K562 (cell line): ENCODE results near the gene MED13L. TPM values are rescaled to one million over a fixed set of nuclear protein-coding genes. Genes with fewer than 3 reads are reported as not detected.

Experiments
- ATF6 ChIP-seq: sonication (generic); formaldehyde crosslinking; IDR thresholded peaks from 2 replicates; pipeline ENCODE4 v1.4.0; 2020; ENCODE audit warnings: mild to moderate bottlenecking, missing genetic modification reagents
- BCL6 ChIP-seq: fragments of 250-450 bp; sonication (Bioruptor Pico); IDR thresholded peaks from 2 replicates; pipeline ENCODE4 v1.4.0; 2020
- HMGXB4 ChIP-seq: sonication (generic); formaldehyde crosslinking; IDR thresholded peaks from 2 replicates; pipeline ENCODE4 v1.8.1; 2023; ENCODE audit warnings: mild to moderate bottlenecking, missing genetic modification reagents
- MAFF ChIP-seq: IDR thresholded peaks from 2 replicates; pipeline ENCODE4 v1.6.1; 2012; ENCODE audit warnings: low read length, improper control_type of control experiment
- MCM5 ChIP-seq: fragments of 450-650 bp; IDR thresholded peaks from 2 replicates; pipeline ENCODE4 v1.6.1; 2016; ENCODE audit warnings: low read depth
- MTF1 ChIP-seq: fragments of 250-450 bp; sonication (Bioruptor Pico); IDR thresholded peaks from 2 replicates; pipeline ENCODE4 v1.9.0; 2021; ENCODE audit warnings: moderate library complexity, mild to moderate bottlenecking, inconsistent platforms, borderline replicate concordance
- POLR3G ChIP-seq: IDR thresholded peaks from 2 replicates; pipeline ENCODE4 v1.6.1; 2011; ENCODE audit not compliant: insufficient read length, insufficient replicate concordance; ENCODE audit errors: extremely low read depth
- SIN3B ChIP-seq: fragments of 450-650 bp; IDR thresholded peaks from 2 replicates; pipeline ENCODE4 v1.6.1; 2017; ENCODE audit warnings: low read depth, mild to moderate bottlenecking, moderate library complexity
- SMARCA4 ChIP-seq: fragments of 450-650 bp; IDR thresholded peaks from 2 replicates; pipeline ENCODE4 v1.6.1; 2016
- SRSF7 ChIP-seq: fragments of 200-400 bp; formaldehyde crosslinking; optimal IDR thresholded peaks from 2 replicates; pipeline ENCODE3; 2017; ENCODE audit warnings: mild to moderate bottlenecking, low read depth, low read length
- STAT6 ChIP-seq: sonication (generic); formaldehyde crosslinking; IDR thresholded peaks from 2 replicates; pipeline ENCODE4 v1.8.1; 2023; ENCODE audit warnings: mild to moderate bottlenecking, missing genetic modification reagents
- TEAD2 ChIP-seq: fragments of 450-650 bp; IDR thresholded peaks from 2 replicates; pipeline ENCODE4 v1.6.1; 2016; ENCODE audit warnings: missing genetic modification characterization, control low read depth, missing compliant biosample characterization
- ZNF778 ChIP-seq: fragments of 450-650 bp; formaldehyde crosslinking; IDR thresholded peaks from 2 replicates; pipeline ENCODE4 v1.4.0; 2020; ENCODE audit warnings: mild to moderate bottlenecking, moderate library complexity
- polyA plus RNA-seq, 8 experiments: library from polyadenylated mRNA; depleted of rRNA in 4 of 8; stranded (reverse) in 5 of 8; unstranded in 3 of 8; fragments of >200 nt; fragmentation: Nextera tagmentation in 2 of 8; fragmentation: Illumina TruSeq in 1 of 8; extraction: Ambion mirVana in 2 of 8; extraction: Trizol in 1 of 8; gene quantifications; 2 replicates each; pipeline versions ENCODE4 v1.2.1 to v1.2.3, GENCODE V29; 2011 to 2014; ENCODE audit warnings: inconsistent platforms in 1 of 8, missing spikeins in 1 of 8
- total RNA-seq, 7 experiments: library from RNA; depleted of rRNA in 6 of 7; stranded (reverse); fragments of >200 nt in 6 of 7; fragmentation: Illumina TruSeq in 2 of 7; extraction: Trizol in 2 of 7; gene quantifications; 2 replicates each; pipeline versions ENCODE4 v1.2.1 to v1.2.3, GENCODE V29; 2011 to 2021; ENCODE audit warnings: low replicate concordance in 1 of 7
- TF ChIP-seq, protein P1 (sequence below): fragments of 250-450 bp; sonication (Bioruptor Pico); IDR thresholded peaks from 2 replicates; pipeline ENCODE4 v1.5.0; 2021; ENCODE audit warnings: mild to moderate bottlenecking, moderate library complexity
- TF ChIP-seq, protein P2 (sequence below): sonication (generic); formaldehyde crosslinking; IDR thresholded peaks from 2 replicates; pipeline ENCODE4 v1.9.0; 2022; ENCODE audit warnings: mild to moderate bottlenecking, missing genetic modification reagents
- TF ChIP-seq, protein P3 (sequence below): fragments of 250-450 bp; sonication (Bioruptor Pico); IDR thresholded peaks from 2 replicates; pipeline ENCODE4 v1.8.0; 2021; ENCODE audit warnings: borderline replicate concordance, mild to moderate bottlenecking, moderate library complexity; ENCODE audit not compliant: poor library complexity, severe bottlenecking

MED13L gene
- total and polyA plus RNA-seq, 9 of the 15 experiments (the other 6 are each of a cell fraction or from before 2014, with no cell fraction given): 13.4 to 90.3 (median 36.9) TPM

DNA sequence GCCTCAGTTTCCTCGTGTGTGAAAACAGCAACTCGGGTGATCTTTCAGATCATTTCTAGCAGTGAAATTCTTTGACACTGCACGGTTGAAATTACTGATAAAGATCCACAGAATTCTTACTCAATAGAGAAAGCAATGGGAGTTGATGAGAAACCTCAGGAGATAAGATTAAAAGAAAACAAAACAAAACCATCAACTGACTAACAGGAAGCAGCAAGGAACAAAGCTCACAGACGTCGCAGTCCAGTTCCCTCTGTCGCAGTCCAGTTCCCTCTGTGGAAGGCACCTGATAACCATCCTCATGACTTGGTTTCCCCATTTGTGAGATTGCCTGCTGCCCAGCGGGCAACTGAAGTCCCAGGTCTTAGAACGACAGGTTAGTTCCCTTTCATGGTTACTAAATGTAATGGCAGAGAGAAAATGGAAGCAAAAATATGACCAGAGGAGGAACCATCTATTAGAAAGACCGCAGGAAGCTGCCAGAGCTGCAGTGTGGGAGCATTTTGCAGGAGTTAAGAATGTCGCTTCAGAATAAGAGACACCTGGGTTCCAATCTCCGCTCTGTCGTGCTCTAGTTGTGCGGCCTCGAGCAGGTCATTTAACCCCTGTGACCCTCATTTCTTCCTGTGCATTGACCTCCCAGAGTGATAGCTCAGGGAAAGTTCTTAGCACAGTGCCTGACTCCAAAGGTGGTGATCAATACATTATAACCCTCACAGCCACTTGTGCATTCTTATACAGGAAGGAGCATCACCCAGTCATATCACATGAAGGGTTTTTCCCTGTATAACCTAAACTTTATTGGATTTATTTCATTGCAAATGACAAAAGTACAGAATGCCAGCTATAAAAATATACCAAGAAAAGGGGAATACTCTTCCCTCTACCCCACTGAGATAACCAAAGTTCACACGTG is 5.1 kb upstream of the MED13L start (continued):
- TF ChIP-seq MTF1 (no peak), POLR3G (no peak), ZNF778 (CRISPR knock-in tag) (no peak), MCM5 (no peak), SMARCA4 (peak; percentile 67; the same call in 1 of the 2 replicates), ATF6 (CRISPR knock-in tag) (no peak), BCL6 (CRISPR knock-in tag) (no peak), HMGXB4 (CRISPR knock-in tag) (no peak), SIN3B (no peak), MAFF (no peak), SRSF7 (no peak), TEAD2 (tag) (no peak), STAT6 (no peak)
- TF ChIP-seq, protein P1, sequence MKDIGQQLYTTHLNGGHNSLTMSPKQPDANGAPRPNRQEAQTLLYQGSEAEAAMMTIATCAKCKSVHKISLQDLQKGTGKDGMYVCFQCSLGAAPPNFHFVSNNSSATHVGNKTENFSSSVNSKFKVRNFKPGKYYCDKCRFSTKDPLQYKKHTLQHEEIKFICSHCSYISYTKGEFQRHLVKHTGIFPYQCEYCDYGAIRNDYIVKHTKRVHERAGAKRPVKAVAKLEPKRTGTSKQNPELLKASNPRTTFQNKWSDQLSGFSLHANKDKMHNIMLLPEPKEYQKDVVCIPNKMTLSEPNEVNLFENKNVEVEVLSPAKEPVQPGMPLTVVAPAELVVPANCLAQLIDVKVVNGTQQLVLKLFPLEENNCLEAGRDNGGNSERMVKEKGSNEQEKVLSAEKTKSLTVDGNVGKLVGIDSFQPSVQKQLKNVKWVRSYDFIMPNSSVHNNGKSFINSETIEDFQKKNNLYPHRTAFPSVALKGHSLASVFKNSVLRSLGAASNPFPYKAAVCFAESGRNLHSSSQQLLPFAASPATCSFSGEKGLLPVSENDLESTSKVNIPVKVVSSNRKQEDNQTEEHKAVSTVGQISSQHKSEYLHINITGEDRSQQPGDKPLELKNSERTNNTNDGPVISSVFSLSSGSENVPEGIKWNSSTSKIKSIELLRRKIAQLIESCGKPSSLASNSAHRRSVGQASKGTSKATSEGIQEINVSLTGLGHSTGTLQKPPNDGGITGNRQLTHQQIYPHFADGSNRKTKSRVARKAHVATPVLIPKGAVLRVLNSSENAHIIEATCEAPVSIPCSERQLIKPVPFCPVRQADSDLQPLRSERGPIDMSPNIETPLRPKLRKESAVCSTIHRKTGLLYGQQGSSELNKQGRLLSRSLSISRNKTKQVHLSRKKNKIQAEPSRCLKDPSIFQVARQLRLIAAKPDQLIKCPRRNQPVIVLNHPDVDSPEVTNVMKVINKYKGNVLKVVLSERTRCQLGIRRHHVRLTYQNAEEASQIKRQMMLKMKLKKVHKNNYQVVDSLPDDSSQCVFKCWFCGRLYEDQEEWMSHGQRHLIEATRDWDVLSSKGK: no peak
- TF ChIP-seq, protein P2, sequence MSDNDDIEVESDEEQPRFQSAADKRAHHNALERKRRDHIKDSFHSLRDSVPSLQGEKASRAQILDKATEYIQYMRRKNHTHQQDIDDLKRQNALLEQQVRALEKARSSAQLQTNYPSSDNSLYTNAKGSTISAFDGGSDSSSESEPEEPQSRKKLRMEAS (CRISPR knock-in tag): no peak
- TF ChIP-seq, protein P3, sequence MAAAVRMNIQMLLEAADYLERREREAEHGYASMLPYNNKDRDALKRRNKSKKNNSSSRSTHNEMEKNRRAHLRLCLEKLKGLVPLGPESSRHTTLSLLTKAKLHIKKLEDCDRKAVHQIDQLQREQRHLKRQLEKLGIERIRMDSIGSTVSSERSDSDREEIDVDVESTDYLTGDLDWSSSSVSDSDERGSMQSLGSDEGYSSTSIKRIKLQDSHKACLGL (CRISPR knock-in tag): no peak
